NCI-H226 (cell line): Measurements from ENCODE around the gene EID3.
"Not testable (repeated sequence)": the region's sequence is repeated elsewhere in the genome, so short reads cannot be mapped to it uniquely, and the experiment has no call there.

ENCODE experiments used
- DNase-seq: peaks from one replicate; pipeline ENCODE4 v3.0.0-alpha.2; 2015

Gene EID3

DNA sequence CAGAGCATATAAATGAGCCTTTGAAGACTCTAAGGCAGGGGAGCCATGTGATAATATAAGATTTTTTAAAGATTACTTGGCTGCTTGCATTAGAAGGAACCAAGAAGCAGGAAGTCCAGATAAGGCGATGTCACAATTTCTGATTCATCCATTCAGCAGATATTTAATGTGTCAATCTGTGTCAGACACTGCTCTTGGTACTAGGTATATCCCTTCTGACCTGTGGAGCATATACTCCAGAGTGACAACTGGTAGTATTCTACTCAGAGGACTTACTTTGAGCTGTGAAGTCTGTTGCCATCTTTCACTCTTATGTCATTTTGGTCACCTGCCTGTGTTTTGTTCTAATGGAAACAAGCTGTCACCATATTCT lies 10.7 kb downstream of the EID3 start:
- DNase-seq: no peak

DNA sequence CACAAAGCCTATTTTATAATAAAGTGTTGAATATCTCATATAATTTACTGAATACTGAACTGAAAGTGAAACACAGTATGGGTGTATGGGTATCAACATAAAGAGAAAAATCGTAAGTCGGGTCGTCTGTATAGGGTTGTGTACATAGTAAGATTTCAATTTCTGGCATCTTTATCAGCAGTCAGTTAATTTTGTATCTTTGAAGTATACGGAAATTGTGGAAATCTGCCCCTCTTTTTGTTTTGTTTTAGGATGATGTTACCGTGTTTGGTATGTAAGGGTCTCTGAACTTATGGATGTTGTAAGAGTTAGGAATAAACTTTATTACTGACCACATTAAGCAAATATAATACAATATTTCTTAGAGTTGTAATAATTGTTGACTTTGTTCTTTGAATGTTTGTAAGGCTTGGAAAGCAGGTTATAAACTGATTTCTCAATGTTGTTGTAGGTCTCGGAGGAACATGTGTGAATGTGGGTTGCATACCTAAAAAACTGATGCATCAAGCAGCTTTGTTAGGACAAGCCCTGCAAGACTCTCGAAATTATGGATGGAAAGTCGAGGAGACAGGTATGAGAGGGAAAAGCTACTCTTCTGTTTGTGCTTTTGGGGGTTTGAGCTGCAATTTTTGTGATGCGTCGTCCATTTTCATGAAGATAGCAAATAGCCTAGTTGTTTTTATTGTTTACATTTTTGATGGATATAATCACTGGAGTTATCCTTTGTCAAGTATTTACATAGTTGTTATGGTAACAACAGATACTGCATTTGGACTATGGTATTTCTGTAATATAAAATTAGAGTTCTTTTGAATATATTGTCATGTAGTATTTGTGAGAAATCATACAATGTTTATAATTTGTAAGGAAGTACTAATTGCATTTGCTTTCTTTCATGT lies 12.0 kb downstream of the EID3 start:
- no peak for DNase-seq

DNA sequence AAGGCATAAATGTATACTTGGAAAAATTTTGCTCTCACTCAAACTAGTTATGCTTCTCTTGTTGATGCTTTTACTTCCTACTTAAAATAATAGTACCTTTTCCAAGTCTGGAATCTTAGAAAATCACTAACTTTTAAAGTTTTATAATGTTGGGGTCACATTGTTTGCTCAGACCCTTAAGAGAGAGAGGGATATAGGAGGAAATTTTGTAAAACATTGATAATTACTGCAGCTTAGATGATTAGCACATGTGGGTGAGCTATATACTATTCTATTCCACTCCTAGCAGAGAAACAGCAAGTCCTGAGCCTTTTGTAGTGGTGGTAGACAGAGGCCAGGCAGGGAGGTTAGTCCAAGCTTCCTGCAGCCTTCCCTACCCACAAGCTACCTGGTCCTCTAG lies 13.4 kb downstream of the EID3 start:
- no peak for DNase-seq

DNA sequence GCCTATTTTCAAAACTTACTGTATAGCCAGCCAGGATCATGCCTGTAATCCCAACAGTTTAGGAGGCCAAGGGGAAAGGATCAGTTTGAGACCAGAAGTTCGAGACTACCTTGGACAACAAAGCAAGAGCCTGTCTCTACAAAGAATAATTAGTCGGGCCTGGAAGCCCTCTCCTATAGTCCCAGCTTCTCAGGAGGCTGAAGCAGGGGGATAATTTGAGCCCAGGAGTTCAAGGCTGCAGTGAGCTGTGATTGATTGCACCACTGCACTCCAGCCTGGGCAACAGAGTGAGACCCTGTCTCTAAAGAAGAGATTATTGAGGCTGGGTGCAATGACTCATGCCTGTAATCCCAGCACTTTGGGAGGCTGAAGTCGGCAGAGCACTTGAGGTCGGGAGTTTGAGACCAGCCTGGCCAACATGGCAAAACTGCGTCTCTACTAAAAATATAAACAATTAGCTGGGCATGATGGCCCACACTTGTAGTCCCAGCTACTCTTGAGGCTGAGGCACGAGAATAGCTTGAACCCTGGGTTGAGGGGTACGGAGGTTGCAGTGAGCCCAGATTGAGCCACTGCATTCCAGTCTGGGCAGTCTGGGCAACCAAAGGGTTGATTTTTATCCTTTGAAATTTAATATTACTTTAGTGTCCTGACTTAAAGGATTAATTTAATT lies 14.1 kb downstream of the EID3 start:
- no peak for DNase-seq

GRCh38 chr12:104319028-104319427 lies 15.5 kb downstream of the EID3 start:
- DNase-seq: no peak

GRCh38 chr12:104319918-104320626 lies 16.5 kb downstream of the EID3 start:
- no peak for DNase-seq

DNA sequence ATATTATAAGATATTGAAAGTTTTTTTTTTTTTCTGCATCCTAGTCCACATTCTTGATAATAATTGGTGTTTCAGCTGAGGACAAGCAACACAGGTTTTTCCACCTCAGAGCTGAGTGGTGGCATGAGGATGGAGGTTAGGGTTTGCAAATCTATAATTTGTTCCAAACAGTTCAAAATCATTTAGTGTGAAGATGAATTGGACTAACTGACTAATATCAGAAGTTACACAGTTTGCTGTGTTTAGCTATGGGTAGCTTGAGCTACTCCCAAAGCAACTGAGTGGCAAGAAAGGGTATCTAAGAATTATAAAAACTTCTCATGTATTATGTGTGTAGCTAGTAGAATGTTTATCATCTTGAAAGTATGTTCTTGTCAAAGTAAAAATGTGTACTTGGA lies 17.1 kb downstream of the EID3 start:
- DNase-seq: no peak

- no peak for DNase-seq
Observed at GRCh38 chr12:104321949-104322348, 18.4 kb downstream of the EID3 start.

DNA sequence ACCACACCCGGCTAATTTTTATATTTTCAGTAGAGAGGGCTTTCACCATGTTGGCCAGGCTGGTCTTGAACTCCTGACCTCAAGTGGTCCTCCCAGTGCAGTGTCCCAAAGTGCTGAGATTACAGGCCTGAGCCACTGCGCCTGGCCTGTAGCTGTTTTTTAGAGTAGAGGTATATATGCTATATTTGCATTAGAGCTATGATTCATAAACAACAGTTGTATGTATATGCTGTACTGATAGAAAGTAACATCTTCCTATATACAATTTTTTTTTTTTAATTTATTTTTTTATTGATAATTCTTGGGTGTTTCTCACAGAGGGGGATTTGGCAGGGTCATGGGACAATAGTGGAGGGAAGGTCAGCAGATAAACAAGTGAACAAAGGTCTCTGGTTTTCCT lies 19.0 kb downstream of the EID3 start:
- DNase-seq: not testable (repeated sequence)

- DNase-seq: no peak
Observed at GRCh38 chr12:104323899-104324298, 20.4 kb downstream of the EID3 start.

GRCh38 chr12:104328278-104328677 lies 24.7 kb downstream of the EID3 start:
- DNase-seq: not testable (repeated sequence)

DNA sequence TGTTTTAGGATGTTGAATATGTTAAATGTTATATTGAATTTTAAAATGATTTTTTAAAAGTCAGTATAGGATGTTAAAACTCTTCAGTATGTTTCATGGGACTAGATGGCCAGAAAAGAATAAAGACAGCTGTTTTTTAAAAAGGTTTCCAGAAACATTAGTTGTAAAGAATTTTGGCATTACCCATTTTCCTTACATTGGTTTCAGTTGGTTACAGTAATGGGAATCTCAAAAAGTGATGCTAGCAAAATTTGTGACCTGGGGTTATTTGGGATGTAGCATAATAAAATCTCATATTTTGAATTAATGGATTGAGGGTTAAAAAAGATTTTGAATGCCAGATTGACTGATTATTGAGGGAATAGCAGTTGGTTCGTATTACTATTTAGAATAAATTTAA lies 25.3 kb downstream of the EID3 start:
- no peak for DNase-seq

DNA sequence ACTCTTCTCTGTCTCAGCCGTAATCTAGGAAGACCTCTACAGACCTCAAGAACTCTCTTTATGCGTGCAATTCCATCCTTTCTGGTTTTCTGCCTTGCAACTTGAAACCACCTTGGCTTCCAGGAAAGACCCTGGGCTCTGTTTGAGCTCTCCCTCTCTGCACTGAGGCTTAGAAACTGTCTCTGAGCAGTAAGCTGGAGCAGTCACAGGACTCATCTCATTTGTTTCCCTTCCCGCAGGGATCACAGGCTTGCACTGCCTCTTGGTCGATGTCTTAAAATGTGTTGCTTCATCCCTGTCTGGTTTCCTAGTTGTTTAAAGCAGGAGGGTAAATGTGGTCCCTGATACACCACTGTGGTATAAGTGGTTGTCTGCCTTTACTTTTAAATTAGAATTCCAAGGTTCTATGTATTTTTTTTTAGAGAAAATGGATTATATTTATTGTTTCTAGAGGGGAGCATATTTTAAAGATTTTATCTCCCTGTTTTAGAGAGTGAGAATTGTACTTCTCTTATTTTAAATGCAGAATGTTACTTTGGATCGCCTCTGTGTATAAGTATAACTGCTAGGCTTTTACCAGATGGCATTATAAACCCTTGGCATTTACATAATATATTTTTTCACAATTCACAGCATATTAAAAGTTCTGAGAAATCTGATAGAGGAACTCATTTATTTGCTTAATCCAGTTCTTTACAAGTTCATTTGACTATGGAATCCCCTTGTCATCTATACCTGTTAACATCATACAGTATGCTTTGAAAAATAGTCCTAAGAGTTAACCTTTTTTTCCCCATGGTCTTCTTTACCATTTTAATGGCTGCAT lies 26.4 kb downstream of the EID3 start:
- DNase-seq: no peak

- DNase-seq: no peak
Observed at GRCh38 chr12:104331376-104331775, 27.8 kb downstream of the EID3 start.

- DNase-seq: not testable (repeated sequence)
Observed at GRCh38 chr12:104332273-104332672, 28.7 kb downstream of the EID3 start.

GRCh38 chr12:104333692-104334255 lies 30.2 kb downstream of the EID3 start:
- no peak for DNase-seq

DNA sequence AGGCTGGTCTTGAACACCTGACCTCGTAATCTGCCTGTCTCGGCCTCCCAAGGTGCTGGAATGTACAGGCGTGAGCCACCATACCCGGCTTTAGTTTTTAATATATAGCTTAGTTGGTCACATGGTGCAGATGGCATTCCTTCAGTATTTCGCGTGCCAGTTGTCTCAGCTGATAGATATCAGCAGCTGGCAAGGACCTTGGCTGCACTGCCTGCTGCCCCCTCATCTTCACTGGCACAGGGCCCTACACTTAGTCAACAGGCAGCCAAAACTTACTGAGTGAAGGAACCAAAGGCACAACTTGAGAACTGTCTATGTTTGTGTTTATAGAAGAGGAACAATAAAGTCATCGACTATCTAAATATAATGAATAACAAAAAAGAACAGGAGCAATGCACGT lies 31.0 kb downstream of the EID3 start:
- peak; percentile 61 for DNase-seq

- DNase-seq: no peak
Observed at GRCh38 chr12:104336115-104336514, 32.6 kb downstream of the EID3 start.

DNA sequence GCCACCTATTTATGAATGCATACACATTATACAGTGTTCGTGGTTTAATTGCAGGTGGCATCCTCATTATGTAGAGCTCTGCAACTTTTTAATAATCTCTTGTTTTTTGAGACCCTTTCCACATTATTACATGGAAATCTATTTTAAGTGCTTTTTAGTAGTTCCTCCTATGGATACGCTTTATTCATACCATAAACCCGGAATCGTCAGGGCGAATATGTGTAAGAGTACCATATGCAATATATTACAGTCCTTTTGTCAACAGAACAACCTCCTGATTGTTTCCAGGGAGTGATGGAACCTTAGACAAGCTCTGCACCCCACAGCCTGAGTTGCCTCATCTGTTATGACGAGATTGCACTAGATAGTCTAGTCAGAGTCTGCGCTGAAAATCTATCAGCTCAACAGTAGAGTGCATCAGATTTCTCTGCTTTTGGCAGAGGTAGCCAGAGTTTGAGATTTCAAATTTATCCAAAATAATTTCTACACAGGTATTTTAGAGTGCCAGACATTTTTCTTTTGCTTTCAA lies 33.6 kb downstream of the EID3 start:
- no peak for DNase-seq

- no peak for DNase-seq
Observed at GRCh38 chr12:104339663-104340062, 36.1 kb downstream of the EID3 start.

GRCh38 chr12:104340177-104340576 lies 36.6 kb downstream of the EID3 start:
- no peak for DNase-seq

DNA sequence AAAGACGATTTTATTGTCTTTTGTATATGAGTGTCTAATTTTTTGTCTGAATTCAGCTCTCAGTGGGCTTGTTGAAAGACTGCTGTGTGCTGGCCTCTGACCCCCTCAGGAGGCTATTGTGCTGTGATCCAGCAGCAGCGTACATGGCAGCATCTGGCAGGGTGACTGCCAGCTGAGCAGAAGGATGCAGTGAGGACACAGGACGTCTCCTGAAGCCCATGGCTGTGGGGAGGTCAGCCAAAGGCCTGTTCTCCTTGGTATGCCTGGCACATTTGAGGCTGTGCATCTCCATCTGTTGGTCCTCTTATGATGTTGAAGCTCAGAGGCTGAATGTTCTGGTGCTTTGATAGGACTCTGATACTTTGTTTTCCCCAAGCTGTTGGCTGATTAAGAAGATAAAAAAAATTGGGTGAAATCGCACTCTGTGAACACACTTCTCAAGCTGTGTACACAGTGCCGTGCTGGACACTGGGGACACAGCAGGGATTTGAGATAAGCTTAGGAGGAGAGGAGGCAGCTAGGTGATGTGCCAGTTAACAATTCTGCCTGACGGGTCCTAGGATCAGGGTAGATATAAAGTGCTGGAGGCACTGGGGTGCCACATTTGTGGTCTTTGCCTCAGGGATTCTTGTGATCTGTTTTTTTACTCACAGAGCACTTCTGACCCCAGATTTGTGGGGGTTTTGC lies 37.5 kb downstream of the EID3 start:
- no peak for DNase-seq
